ENCODE data around the gene NOX3. TPM values are rescaled to one million over a fixed set of nuclear protein-coding genes. Genes with fewer than 3 reads are reported as not detected.

NOX3 gene
- total and polyA plus RNA-seq, 2 donors (not counting 3 experiments of a cell fraction or from before 2014, with no cell fraction given), result not detected

- CTCF ChIA-PET, result interaction anchor here (0.8 kb wide), 1 partner anchor 14 kb away, joined by 4 read pairs; no protein-coding TSS in a partner anchor
- no peaks in the 10 kb centered on the region for H3K27me3 ChIP-seq (ENCODE audit: control insufficient read depth in 2 of 2, insufficient read depth in 2 of 2, low read length in 2 of 2)
- no peaks in the 10 kb centered on the region for H3K9me1 ChIP-seq (replicated peaks; ENCODE audit: control insufficient read depth, extremely low read depth, insufficient read depth, low read length)
- peaks cover 7% of the 10 kb centered on the region for H3K4me1 ChIP-seq (ENCODE audit: control insufficient read depth, extremely low read depth, insufficient read depth, low read length)
- POLR2A ChIA-PET, result no interaction called here
- BruUV-seq (replicated peaks), result no TSS peak
- TF ChIP-seq MYC (IDR thresholded peaks at IDR 0.05; ENCODE audit: low read depth, low read length) (no peak), FOS (IDR thresholded peaks at IDR 0.05; ENCODE audit: borderline replicate concordance, insufficient read depth, low read length) (no peak), JUN (IDR thresholded peaks at IDR 0.05; ENCODE audit: borderline replicate concordance, insufficient read depth, insufficient read length, low read depth) (no peak), GATA2 (IDR thresholded peaks at IDR 0.05; ENCODE audit: insufficient read depth, insufficient read length, low read depth, low read length) (no peak), EZH2 (IDR thresholded peaks at IDR 0.05; ENCODE audit: borderline replicate concordance, low read depth, low read length, severe bottlenecking) (no peak), POLR2AphosphoS5 (IDR thresholded peaks at IDR 0.05; ENCODE audit: insufficient read depth, low read depth, low read length) (no peak), POLR2A (IDR thresholded peaks at IDR 0.05; ENCODE audit: low read depth, low read length) (no peak)
- TF ChIP-seq, protein P1, sequence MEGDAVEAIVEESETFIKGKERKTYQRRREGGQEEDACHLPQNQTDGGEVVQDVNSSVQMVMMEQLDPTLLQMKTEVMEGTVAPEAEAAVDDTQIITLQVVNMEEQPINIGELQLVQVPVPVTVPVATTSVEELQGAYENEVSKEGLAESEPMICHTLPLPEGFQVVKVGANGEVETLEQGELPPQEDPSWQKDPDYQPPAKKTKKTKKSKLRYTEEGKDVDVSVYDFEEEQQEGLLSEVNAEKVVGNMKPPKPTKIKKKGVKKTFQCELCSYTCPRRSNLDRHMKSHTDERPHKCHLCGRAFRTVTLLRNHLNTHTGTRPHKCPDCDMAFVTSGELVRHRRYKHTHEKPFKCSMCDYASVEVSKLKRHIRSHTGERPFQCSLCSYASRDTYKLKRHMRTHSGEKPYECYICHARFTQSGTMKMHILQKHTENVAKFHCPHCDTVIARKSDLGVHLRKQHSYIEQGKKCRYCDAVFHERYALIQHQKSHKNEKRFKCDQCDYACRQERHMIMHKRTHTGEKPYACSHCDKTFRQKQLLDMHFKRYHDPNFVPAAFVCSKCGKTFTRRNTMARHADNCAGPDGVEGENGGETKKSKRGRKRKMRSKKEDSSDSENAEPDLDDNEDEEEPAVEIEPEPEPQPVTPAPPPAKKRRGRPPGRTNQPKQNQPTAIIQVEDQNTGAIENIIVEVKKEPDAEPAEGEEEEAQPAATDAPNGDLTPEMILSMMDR (IDR thresholded peaks at IDR 0.05; ENCODE audit: extremely low read depth in 1 of 2, insufficient read depth in 1 of 2, low read depth in 1 of 2, low read length in 2 of 2), result no peak
- TF ChIP-seq, protein P2, sequence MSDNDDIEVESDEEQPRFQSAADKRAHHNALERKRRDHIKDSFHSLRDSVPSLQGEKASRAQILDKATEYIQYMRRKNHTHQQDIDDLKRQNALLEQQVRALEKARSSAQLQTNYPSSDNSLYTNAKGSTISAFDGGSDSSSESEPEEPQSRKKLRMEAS (IDR thresholded peaks at IDR 0.05; ENCODE audit: insufficient read depth, insufficient read length), result no peak
- H3K36me3 ChIP-seq (ENCODE audit: control insufficient read depth in 2 of 2, extremely low read depth in 1 of 2, insufficient read depth in 2 of 2, low read length in 2 of 2), result no peaks in the 10 kb centered on the region
- FAIRE-seq (no peak), DNase-seq (ENCODE audit: low read depth, low spot score) (no peak)
- H3K79me2 ChIP-seq (ENCODE audit: control insufficient read depth, insufficient read depth, low read length), result no peaks in the 10 kb centered on the region
- H3K9me3 ChIP-seq (replicated peaks; ENCODE audit: control insufficient read depth, insufficient read depth, low read length), result no peaks in the 10 kb centered on the region
- intact Hi-C loops (cut with micrococcal nuclease) (no loop called here), dilution Hi-C loops (cut with MboI; ENCODE audit: extremely low pct_ligation_motif_present, low sequenced_read_pairs) (no loop called here)
- no peaks in the 10 kb centered on the region for H4K20me1 ChIP-seq (replicated peaks; ENCODE audit: control insufficient read depth, extremely low read depth, insufficient read depth, low read length)
- no peak overlapping the region for H2AFZ ChIP-seq (ENCODE audit: low read depth, low read length)
- H3K4me2 ChIP-seq (ENCODE audit: insufficient read depth, low read length), result no peak overlapping the region
- H3K9ac ChIP-seq (replicated peaks; ENCODE audit: extremely low read depth, insufficient read depth, low read length), result no peak overlapping the region
- H3K4me3 ChIP-seq (replicated peaks in 1 of 3; ENCODE audit: insufficient read depth in 1 of 3, low read depth in 1 of 3, low read length in 3 of 3), result no peak overlapping the region
- H3K27ac ChIP-seq (ENCODE audit: insufficient read depth, low read depth, low read length), result no peak overlapping the region
These were observed 10.4 kb downstream of the NOX3 start for GRCh38 chr6:155444952-155445903.

All from endothelial cell of umbilical vein (primary cell).